MG63 (cell line): ENCODE measurements around the gene CLRN3. TPM values are rescaled to one million over a fixed set of nuclear protein-coding genes. Genes with fewer than 3 reads are reported as not detected.
A peak's percentile ranks its signal among the peaks of the same experiment; 100 is the strongest.

Experiments
- DNase-seq: peaks from one replicate; pipeline ENCODE4 v3.0.0-alpha.2; 2020
- H3K27me3 ChIP-seq: fragments of 250-450 bp; sonication (Bioruptor Pico); 2 replicates; pipeline ENCODE4 v1.5.1; 2020; ENCODE audit warnings: mild to moderate bottlenecking, moderate library complexity
- H3K36me3 ChIP-seq: fragments of 250-450 bp; sonication (Bioruptor Pico); 2 replicates; pipeline ENCODE4 v1.5.1; 2020; ENCODE audit warnings: mild to moderate bottlenecking, moderate library complexity
- H3K4me3 ChIP-seq: fragments of 250-450 bp; sonication (Bioruptor Pico); 2 replicates; pipeline ENCODE4 v1.5.1; 2020; ENCODE audit warnings: mild to moderate bottlenecking, moderate library complexity
- H3K9me3 ChIP-seq: fragments of 250-450 bp; sonication (Bioruptor Pico); 2 replicates; pipeline ENCODE4 v1.5.1; 2020; ENCODE audit warnings: mild to moderate bottlenecking, moderate library complexity
- total RNA-seq: library from RNA; depleted of rRNA; stranded (reverse); fragments of >200 nt; shearing (Covaris generic); gene quantifications from 2 replicates; pipeline ENCODE4 v1.2.3, GENCODE V29; 2014; ENCODE audit warnings: low replicate concordance

Gene CLRN3
- total RNA-seq, 1 experiment from 2014 or later: not detected

GRCh38 chr10:127921753-127922145 lies 29.0 kb upstream of the CLRN3 start:
- DNase-seq: no peak
- Histone ChIP-seq H3K36me3 (no peaks in the 10 kb centered on the region), H3K4me3 (no peak overlapping the region)

GRCh38 chr10:127921075-127921752 lies 28.5 kb upstream of the CLRN3 start:
- no peak overlapping the region for H3K4me3 ChIP-seq
- no peaks in the 10 kb centered on the region for H3K9me3 ChIP-seq
- no peak for DNase-seq
- no peaks in the 10 kb centered on the region for H3K36me3 ChIP-seq
- H3K27me3 ChIP-seq: no peaks in the 10 kb centered on the region

More at GRCh38 chr10:127921753-127922145, 29.0 kb upstream of the CLRN3 start:
- no peaks in the 10 kb centered on the region for H3K9me3 ChIP-seq
- no peaks in the 10 kb centered on the region for H3K27me3 ChIP-seq

- Histone ChIP-seq H3K4me3 (no peak overlapping the region), H3K9me3 (no peaks in the 10 kb centered on the region), H3K36me3 (no peaks in the 10 kb centered on the region), H3K27me3 (no peaks in the 10 kb centered on the region)
- no peak for DNase-seq
Observed at GRCh38 chr10:127920306-127921074, 27.7 kb upstream of the CLRN3 start.

GRCh38 chr10:127919418-127920271 lies 26.9 kb upstream of the CLRN3 start:
- no peaks in the 10 kb centered on the region for H3K36me3 ChIP-seq
- H3K4me3 ChIP-seq: no peak overlapping the region
- DNase-seq: peak; percentile 63
- H3K27me3 ChIP-seq: no peaks in the 10 kb centered on the region
- no peaks in the 10 kb centered on the region for H3K9me3 ChIP-seq

- no peaks in the 10 kb centered on the region for H3K9me3 ChIP-seq
- no peak for DNase-seq
- no peaks in the 10 kb centered on the region for H3K36me3 ChIP-seq
- H3K27me3 ChIP-seq: no peaks in the 10 kb centered on the region
- no peak overlapping the region for H3K4me3 ChIP-seq
Observed at GRCh38 chr10:127918572-127918971, 25.8 kb upstream of the CLRN3 start.

GRCh38 chr10:127916826-127917225 lies 24.1 kb upstream of the CLRN3 start:
- no peak for DNase-seq
- no peak overlapping the region for H3K4me3 ChIP-seq
- H3K36me3 ChIP-seq: no peaks in the 10 kb centered on the region
- no peaks in the 10 kb centered on the region for H3K9me3 ChIP-seq
- no peaks in the 10 kb centered on the region for H3K27me3 ChIP-seq

GRCh38 chr10:127915324-127915723 lies 22.6 kb upstream of the CLRN3 start:
- no peaks in the 10 kb centered on the region for H3K9me3 ChIP-seq
- H3K4me3 ChIP-seq: no peak overlapping the region
- H3K27me3 ChIP-seq: no peaks in the 10 kb centered on the region
- H3K36me3 ChIP-seq: no peaks in the 10 kb centered on the region
- no peak for DNase-seq

- Histone ChIP-seq H3K27me3 (no peaks in the 10 kb centered on the region), H3K4me3 (no peak overlapping the region), H3K36me3 (no peaks in the 10 kb centered on the region), H3K9me3 (no peaks in the 10 kb centered on the region)
- DNase-seq: no peak
Observed at GRCh38 chr10:127913368-127913759, 20.6 kb upstream of the CLRN3 start.

GRCh38 chr10:127912607-127913367 lies 20.0 kb upstream of the CLRN3 start:
- Histone ChIP-seq H3K4me3 (no peak overlapping the region), H3K36me3 (no peaks in the 10 kb centered on the region), H3K9me3 (no peaks in the 10 kb centered on the region), H3K27me3 (no peaks in the 10 kb centered on the region)
- DNase-seq: no peak

GRCh38 chr10:127911867-127912257 lies 19.1 kb upstream of the CLRN3 start:
- H3K36me3 ChIP-seq: no peaks in the 10 kb centered on the region
- H3K9me3 ChIP-seq: no peaks in the 10 kb centered on the region
- no peaks in the 10 kb centered on the region for H3K27me3 ChIP-seq
- no peak overlapping the region for H3K4me3 ChIP-seq
- DNase-seq: no peak

- Histone ChIP-seq H3K9me3 (no peaks in the 10 kb centered on the region), H3K27me3 (no peaks in the 10 kb centered on the region), H3K4me3 (no peak overlapping the region), H3K36me3 (no peaks in the 10 kb centered on the region)
- DNase-seq: no peak
Observed at GRCh38 chr10:127911218-127911866, 18.6 kb upstream of the CLRN3 start.

GRCh38 chr10:127910464-127910770 lies 17.7 kb upstream of the CLRN3 start:
- no peaks in the 10 kb centered on the region for H3K9me3 ChIP-seq
- no peaks in the 10 kb centered on the region for H3K27me3 ChIP-seq
- no peak for DNase-seq
- no peak overlapping the region for H3K4me3 ChIP-seq
- H3K36me3 ChIP-seq: no peaks in the 10 kb centered on the region

GRCh38 chr10:127909716-127910463 lies 17.1 kb upstream of the CLRN3 start:
- no peaks in the 10 kb centered on the region for H3K9me3 ChIP-seq
- no peaks in the 10 kb centered on the region for H3K36me3 ChIP-seq
- no peak for DNase-seq
- H3K4me3 ChIP-seq: no peak overlapping the region
- no peaks in the 10 kb centered on the region for H3K27me3 ChIP-seq

GRCh38 chr10:127908959-127909267 lies 16.2 kb upstream of the CLRN3 start:
- no peaks in the 10 kb centered on the region for H3K36me3 ChIP-seq
- DNase-seq: no peak
- no peaks in the 10 kb centered on the region for H3K27me3 ChIP-seq
- H3K4me3 ChIP-seq: no peak overlapping the region
- H3K9me3 ChIP-seq: no peaks in the 10 kb centered on the region

- Histone ChIP-seq H3K4me3 (peak overlapping the region; percentile 50; the same call in 1 of the 2 replicates), H3K36me3 (no peaks in the 10 kb centered on the region), H3K9me3 (no peaks in the 10 kb centered on the region), H3K27me3 (no peaks in the 10 kb centered on the region)
- peak; percentile 79 for DNase-seq
Observed at GRCh38 chr10:127908106-127908958, 15.6 kb upstream of the CLRN3 start.
